AG09309 (cell line): Measurements from ENCODE around the gene MAML2.

Experiments used
- DNase-seq: peaks from one replicate; pipeline ENCODE4 v3.0.0-alpha.2; 2010; ENCODE audit warnings: low read depth
- H3K4me3 ChIP-seq: 2 replicates; pipeline ENCODE4 v1.5.1; 2011; ENCODE audit warnings: mild to moderate bottlenecking, low read depth, low read length, moderate library complexity; ENCODE audit not compliant: control insufficient read depth
- TF ChIP-seq, protein P1 (sequence below): IDR thresholded peaks from 2 replicates; pipeline ENCODE4 v1.5.1; 2011; ENCODE audit warnings: mild to moderate bottlenecking, low read depth, low read length, inconsistent platforms; ENCODE audit not compliant: insufficient read depth, control insufficient read depth; ENCODE audit errors: missing control alignments

MAML2 gene

DNA sequence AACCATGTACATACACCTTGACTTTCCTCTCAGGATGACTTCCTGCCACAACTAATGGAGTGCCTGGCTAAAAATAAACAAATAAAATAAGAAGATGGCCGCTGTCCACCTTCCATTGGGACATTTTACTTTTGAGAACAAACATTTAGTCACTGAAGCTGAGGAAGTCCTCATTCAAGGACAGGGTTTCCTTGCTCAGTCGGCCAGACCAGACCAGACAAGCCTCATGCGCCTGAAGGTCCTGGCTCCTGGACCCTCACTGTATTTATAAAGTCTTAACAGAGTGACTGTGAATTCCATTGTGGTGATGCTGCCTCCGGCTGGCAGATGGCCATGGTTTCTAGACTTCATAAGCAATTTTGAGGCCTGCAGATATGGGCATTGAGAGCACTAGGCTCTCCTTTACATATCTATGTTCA is 114.5 kb downstream of the MAML2 start:
- no peak overlapping the region for H3K4me3 ChIP-seq
- no peak for DNase-seq
- TF ChIP-seq, protein P1, sequence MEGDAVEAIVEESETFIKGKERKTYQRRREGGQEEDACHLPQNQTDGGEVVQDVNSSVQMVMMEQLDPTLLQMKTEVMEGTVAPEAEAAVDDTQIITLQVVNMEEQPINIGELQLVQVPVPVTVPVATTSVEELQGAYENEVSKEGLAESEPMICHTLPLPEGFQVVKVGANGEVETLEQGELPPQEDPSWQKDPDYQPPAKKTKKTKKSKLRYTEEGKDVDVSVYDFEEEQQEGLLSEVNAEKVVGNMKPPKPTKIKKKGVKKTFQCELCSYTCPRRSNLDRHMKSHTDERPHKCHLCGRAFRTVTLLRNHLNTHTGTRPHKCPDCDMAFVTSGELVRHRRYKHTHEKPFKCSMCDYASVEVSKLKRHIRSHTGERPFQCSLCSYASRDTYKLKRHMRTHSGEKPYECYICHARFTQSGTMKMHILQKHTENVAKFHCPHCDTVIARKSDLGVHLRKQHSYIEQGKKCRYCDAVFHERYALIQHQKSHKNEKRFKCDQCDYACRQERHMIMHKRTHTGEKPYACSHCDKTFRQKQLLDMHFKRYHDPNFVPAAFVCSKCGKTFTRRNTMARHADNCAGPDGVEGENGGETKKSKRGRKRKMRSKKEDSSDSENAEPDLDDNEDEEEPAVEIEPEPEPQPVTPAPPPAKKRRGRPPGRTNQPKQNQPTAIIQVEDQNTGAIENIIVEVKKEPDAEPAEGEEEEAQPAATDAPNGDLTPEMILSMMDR, result no peak

DNA sequence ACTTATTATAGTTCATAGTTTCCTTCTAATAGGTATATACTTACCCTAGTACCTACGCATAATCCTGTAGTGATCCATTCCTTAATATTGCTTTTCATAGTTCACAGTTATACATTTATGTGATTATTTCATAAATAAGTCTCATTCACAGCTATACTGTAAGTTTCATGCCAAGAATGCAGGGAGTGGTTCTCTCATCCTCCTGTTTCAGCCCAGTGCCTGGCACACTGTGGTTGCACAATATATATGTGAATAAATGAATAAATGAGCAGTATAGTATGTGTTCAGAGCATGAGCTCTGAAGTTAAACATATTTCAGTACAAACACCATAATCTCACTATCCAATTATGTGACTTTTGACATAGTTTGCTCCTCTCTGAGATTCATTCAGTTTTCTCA is 115.8 kb downstream of the MAML2 start:
- H3K4me3 ChIP-seq, result no peak overlapping the region
- TF ChIP-seq, protein P1, result no peak
- no peak for DNase-seq

GRCh38 chr11:96223083-96223482 is 119.9 kb downstream of the MAML2 start:
- TF ChIP-seq, protein P1, result no peak

DNA sequence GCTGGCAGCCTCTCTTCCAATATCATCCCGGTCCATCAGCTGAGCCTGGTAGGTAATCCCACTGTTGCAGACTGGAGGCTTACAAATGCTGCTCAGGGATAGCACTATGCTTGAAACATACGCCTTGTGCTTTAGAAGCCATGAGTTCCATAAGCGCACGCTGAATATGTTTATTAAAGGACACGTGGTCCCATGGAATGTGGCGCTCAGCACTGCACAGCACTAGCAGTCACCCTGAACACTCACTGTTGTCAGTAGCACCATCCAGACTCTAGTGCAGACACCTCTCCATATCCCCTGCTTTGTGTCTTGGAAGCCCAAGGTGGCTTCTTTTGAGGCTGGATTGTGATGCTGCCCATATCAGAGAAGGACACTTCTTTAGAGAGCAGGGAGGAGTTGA is 120.9 kb downstream of the MAML2 start:
- DNase-seq, result no peak
- TF ChIP-seq, protein P1, result no peak
- no peak overlapping the region for H3K4me3 ChIP-seq

More at GRCh38 chr11:96223083-96223482, 119.9 kb downstream of the MAML2 start:
- no peak for DNase-seq
- no peak overlapping the region for H3K4me3 ChIP-seq

GRCh38 chr11:96221244-96222070 is 121.5 kb downstream of the MAML2 start:
- DNase-seq, result no peak
- TF ChIP-seq, protein P1, result no peak
- no peak overlapping the region for H3K4me3 ChIP-seq

- no peak for DNase-seq
- no peak overlapping the region for H3K4me3 ChIP-seq
- TF ChIP-seq, protein P1, result no peak
Measured at GRCh38 chr11:96219981-96220623, 122.9 kb downstream of the MAML2 start.
